HG02763 (cell line): ENCODE results near the gene SIX4.
A peak's percentile ranks its signal among the peaks of the same experiment; 100 is the strongest.
"Not testable (repeated sequence)": the region's sequence is repeated elsewhere in the genome, so short reads cannot be mapped to it uniquely, and the experiment has no call there.

ENCODE experiments used
- ATAC-seq: cut with Tn5 transposase; IDR thresholded peaks from one replicate; pipeline ENCODE4 v1.9.1; 2021; ENCODE audit warnings: mild to moderate bottlenecking, moderate library complexity; ENCODE audit not compliant: unreplicated experiment

SIX4 gene

GRCh38 chr14:60723907-60724618 is at the start of gene SIX4:
Gene SIX4, minus strand, starts transcription at chr14:60724351. Its CDS starts 277 bp downstream, at chr14:60724074.
- ATAC-seq, result peak; percentile 55

GRCh38 chr14:60773558-60773957 is 49.4 kb upstream of the SIX4 start:
- ATAC-seq, result no peak

- ATAC-seq, result no peak
Measured at GRCh38 chr14:60771117-60771516, 47.0 kb upstream of the SIX4 start.

- no peak for ATAC-seq
Measured at GRCh38 chr14:60768602-60769001, 44.5 kb upstream of the SIX4 start.

GRCh38 chr14:60760644-60761364 is 36.7 kb upstream of the SIX4 start:
- ATAC-seq, result no peak

- ATAC-seq, result no peak
Measured at GRCh38 chr14:60760209-60760608, 36.1 kb upstream of the SIX4 start.

GRCh38 chr14:60758885-60759284 is 34.7 kb upstream of the SIX4 start:
- ATAC-seq, result no peak

GRCh38 chr14:60757567-60758002 is 33.4 kb upstream of the SIX4 start:
- ATAC-seq, result no peak

- no peak for ATAC-seq
Measured at GRCh38 chr14:60756847-60757246, 32.7 kb upstream of the SIX4 start.

GRCh38 chr14:60753264-60754119 is 29.3 kb upstream of the SIX4 start:
- peak; percentile 99 for ATAC-seq

- ATAC-seq, result no peak
Measured at GRCh38 chr14:60744566-60744965, 20.4 kb upstream of the SIX4 start.

- ATAC-seq, result no peak
Measured at GRCh38 chr14:60738843-60739508, 14.8 kb upstream of the SIX4 start.

- no peak for ATAC-seq
Measured at GRCh38 chr14:60736494-60736893, 12.3 kb upstream of the SIX4 start.

- no peak for ATAC-seq
Measured at GRCh38 chr14:60735416-60735815, 11.3 kb upstream of the SIX4 start.

- ATAC-seq, result peak; percentile 89
Measured at GRCh38 chr14:60734465-60735242, 10.5 kb upstream of the SIX4 start, which contains the start of gene MNAT1. Gene MNAT1, plus strand, starts transcription at chr14:60734761. Its CDS starts 102 bp downstream, at chr14:60734863.

GRCh38 chr14:60732840-60733483 is 8.8 kb upstream of the SIX4 start:
- ATAC-seq, result no peak

GRCh38 chr14:60731291-60731690 is 7.1 kb upstream of the SIX4 start:
- not testable (repeated sequence) for ATAC-seq

GRCh38 chr14:60723116-60723906 is 840 bp downstream of the SIX4 start:
- no peak for ATAC-seq
